Measurements from ENCODE around the gene KIRREL3.

Gene KIRREL3

DNA sequence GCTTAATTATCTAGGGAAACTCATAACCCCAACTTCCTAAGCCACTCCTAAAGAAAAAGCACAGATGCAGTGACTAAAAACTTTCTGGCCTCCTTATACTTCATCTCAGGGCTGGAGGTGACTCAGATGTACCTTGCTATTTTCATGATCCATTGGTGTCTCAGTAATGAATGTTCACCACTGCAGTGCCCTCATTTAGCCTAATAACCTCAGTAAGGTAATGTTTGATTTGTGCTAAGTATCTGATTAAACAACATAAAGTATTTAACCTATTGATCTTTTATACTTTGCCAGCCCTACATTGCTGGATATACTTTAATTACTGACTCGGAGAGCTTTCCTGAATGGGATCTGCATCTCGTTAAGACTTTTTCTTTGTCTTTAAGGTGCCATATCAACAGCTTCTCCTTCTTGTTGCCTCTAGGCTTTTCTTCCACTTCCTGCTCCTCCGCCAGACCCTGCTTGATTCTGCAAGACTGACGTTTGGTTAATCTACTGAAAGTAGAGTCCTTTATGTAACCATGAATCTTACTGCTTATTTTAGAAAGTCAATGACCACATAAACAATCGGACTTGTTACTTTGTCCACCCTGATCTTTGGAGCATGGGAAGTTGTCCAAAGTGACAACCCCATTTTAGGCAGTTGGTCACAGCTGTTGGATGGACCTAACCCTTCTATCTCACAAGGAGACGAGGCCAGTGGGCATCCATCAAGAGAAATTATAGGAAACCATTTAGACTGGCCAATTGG is 342.1 kb downstream of the KIRREL3 start:
- no peak for DNase-seq

DNA sequence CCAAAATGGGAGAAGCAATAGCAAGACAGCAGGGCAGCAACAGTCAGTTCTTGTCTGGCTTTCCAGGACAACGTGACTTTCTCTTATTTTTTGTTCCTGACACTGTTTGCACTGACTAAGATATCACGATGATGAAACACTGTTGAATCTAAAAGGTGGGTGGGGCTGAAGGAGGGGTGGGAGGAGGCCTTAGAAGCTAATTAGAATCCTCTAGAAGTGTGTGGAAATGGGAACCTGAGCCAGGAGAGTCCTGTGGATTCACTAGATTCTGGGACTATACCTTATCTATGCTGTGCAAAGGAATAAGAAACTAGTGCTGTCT is 344.8 kb downstream of the KIRREL3 start:
- no peak for DNase-seq

DNA sequence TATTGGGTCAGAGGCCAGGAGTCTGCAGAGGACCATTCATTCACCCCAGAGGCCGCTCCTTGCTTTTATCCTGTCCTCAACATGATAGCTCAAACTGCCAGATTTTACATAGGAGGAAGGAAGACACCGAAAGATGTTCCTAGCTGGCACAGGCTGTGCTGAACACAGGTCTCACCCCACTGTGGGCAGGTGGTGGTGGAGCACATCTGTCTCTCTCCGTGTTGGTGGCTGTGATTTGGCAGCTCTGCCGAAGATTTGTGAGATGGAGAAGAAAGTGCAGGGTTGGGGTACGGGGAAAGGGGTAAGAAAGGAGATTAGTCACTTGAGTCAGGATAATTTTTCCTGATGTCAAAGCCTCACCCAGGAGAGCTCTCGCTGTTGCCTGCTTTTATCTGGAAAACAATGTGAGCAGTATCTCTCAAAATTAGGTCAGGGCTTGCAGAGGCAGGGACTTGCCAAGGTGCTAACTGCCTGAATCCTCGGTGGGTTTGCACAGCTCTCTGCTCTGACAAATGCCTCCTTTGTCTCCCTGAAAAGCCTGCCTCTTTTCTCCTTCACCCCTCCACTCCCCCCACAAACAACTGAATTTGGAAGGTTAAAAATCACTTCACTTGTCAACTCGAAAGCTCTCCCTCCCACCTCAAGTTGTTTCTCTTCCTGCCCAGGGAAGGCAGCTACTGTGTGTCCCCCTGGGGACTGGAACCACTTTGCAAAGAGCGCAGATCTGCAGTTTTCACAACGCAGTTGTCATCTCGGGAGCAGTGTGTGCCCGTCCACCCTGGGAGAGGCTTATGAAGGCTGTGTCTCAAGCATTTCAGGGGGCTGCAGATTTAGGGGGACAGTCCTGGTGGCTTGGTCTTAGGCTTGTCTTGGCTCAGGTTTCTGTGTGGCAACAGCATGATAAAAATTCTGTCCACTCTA is 345.4 kb downstream of the KIRREL3 start:
- no peak for DNase-seq

DNA sequence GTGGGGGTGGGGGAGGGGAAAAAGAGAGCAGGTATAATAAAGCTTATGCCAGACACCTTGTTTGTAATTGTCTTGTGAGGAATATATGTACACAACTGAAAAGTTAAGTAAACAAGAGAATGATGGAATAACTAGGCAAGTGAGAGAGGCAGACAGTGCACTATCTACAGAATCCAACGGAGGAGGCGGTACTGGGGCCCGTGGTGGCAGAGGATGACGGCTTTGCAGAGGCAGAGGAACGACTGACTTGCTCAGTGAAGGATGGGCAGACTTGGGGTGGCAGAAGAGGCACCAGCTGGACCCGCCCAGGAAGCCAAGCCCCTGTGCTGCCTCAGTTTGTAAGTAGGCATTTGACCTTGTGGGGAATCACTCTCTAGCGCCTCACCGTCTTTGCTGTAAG is 347.5 kb downstream of the KIRREL3 start:
- no peak for DNase-seq

DNA sequence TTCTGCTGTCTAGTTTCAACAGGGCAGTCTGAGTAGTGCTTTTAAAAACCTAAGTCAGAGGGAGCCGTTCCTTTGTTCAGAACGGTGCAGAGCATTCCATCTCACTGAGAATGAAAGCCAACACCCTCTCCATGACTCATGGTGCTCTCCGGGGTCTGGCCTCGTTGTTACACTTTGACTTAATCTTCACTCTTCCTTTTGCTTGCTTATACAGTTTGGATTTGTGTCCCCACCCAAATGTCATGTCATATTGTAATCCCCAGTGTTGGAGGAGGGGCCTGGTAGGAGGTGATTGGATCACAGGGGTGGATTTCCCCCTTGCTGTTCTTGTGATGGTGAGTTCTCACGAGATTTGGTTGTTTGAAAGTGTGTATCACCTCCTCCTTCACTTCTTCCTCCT is 352.8 kb downstream of the KIRREL3 start:
- DNase-seq = no peak

DNA sequence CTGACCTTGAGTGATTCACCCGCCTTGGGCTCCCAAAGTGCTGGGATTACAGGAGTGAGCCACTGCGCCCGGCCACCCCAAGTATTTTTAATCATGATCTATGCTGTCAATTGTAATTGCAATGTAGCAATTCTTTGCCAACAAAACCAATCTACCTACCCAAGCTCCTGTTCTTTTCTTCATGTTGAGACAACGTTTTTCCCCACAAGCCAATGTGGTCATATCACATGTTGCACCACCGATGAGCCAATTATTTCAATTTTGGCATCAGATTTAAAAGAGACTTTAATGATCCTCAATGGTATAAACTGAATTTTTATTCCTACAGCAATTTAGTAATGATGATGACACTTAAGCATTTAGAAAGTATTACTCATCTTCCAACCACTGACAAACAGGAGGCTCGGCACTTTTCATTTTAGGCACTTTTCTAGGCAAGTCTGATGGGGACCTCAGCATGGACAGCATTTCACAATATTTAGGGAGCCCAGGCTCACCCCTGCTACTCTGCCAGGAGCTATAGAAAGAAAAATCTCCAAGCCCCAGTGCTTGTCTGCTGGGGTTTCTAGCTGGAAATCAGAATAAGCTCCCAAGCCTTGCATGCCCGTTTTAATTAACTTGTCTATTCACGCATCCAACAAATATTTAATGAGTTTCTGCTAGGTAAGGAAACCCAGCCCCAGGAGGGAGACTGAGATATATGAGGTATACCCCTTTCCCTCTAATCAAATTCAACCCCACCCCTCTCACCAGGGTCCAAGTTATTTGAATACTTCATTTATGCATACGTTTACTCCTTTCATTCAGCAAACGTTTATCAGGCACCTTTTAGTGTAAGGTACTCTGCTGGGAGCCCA is 353.6 kb downstream of the KIRREL3 start:
- no peak for DNase-seq

DNA sequence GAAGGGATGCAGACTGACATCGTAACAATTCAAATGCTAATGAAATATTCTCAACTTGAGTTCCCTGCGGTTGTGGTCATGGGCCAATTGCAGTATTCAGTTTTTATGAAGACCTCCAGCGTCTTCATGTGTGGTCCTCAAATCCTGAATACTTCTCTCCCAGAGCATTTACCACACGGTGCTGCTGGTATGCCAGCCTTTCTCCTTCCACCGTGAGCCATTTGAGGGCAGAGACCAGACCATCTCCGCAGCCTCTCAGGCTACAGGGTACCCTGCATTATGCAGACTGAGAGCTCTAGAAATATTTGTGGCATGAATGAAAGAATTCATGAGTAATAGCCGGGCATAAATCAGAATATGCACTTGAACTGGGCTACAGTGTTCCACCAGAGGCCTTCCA is 355.4 kb downstream of the KIRREL3 start:
- no peak for DNase-seq

DNA sequence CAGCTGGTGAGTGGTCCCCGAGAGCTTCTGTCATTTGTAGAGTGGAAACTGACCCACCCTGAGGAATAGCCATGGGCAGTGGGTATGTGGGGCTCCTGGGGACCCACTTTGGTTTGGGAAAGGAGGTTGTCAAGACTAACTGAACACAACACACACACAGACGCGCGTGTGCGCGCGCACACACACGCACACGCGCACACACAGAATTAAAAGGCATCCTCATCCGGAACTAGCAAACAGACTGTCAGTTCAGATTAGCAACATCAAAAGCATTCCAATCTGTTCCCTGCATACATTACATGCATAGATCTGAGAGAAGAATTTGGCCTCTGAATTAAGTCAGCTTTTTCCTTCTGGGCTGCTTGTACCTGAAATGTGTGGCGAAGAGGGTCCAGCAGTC is 360.4 kb downstream of the KIRREL3 start:
- no peak for DNase-seq

DNA sequence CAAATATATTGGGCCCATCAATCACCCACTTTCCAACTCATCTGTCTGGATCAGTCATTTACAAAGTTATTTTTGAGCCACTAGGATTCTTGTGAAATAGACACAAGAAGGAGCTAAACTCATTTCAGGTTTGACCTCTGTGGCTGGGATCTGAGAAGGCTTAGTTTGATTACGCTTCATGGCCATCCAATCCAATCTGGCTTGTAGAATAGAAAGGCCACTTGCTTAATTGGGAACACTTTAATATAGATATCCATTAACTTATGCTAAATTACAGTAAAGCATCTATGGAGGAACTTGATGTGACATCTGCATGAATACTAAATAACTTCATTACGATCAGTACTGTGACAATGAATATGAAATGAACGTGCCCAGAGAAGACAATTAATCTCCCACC is 360.9 kb downstream of the KIRREL3 start:
- no peak for DNase-seq

DNA sequence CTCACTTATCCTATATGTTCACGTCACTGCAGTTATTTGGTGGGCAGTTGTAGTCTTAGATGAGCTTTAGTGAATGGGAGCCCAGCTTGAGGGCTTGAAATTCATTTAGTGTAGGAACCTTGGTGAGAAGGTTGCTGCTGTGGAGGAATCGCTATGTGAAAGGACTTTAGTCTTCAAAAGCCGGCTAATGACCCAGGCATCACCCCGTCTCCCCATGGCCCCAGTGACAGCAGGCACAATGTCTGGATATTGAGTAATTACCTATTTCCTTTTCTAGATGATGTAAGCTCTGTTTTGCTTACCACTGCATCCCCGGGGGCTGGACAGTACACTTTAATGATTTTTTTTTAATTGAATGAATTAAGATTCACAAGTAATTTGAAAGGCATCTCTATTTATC is 361.9 kb downstream of the KIRREL3 start:
- DNase-seq = no peak

DNA sequence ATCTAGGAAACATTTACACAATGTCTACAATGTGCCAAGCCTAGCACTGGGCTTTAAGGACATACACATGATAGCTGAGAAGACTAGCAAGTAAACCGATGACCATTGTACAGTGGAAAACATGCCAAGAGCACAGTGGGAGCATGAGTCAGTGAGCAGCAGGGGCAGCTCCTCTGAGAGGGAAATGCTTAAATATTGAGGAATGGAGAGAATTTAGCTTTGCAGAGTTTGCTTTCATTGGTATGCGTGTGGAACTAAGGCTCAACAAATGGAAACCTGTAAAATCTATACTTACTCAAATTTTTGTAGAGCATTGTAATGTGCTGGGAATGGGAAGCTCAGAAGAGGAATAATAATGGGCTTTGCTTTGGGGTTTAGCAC is 362.8 kb downstream of the KIRREL3 start:
- no peak for DNase-seq

DNA sequence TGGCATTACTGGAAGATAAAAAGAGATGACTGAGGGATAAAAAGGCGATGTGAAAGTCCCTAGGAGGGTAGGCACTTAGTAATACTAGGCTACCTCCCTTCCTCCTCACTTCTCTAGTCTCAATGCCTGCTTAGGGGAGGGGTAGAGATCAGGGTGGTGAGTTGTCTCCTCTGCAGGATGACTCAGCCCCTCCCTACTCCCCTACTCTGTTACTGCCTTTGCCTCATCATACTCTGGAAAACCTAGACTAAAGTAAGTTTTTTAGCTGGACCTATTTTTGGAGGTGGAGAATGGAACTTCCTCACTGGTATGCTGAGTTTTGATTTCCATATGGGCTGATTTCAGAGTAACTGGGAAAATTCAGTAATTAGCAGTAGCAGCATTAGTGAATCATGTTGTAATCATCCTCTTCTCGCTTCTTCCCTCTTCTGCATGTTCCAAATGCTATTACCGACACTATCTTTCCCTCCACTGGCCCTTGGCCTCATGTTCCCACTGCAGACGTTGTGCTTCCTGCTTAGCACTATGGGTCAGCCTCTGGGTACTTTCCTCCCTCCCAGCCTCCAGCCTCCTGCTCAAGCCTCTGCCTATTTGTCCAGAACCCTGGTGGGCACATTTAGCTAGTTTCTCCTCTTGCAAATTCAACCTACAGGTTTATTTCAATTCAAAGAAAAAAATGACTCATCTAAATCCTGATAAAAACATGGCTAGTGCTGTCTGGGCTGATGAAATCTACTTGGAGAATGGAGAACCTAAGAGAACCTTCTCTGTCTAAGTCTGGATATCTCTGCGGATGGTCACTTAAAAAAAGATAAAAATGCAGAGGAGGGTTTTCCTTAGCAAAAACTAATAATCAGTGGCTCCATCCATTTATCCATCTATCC is 363.4 kb downstream of the KIRREL3 start:
- DNase-seq = no peak

DNA sequence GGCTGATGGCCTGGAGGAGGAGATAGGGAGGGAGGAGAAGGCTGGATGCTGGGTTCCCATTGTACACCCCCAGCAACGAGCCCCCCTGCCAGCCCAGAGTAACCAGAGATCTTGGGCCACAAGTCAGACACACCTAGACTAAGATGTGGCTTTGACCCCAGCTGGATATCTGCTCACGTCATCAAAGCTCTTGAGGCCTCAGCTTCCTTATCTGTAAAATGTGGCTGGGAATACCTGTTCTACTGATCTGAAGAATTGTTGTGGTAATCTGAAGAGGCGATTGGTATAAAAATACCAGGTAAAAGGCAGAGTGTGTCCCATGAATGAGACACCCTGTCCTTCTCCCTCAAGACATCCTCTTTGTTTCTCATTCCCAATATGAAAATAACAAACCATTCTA is 365.1 kb downstream of the KIRREL3 start:
- DNase-seq = no peak

DNA sequence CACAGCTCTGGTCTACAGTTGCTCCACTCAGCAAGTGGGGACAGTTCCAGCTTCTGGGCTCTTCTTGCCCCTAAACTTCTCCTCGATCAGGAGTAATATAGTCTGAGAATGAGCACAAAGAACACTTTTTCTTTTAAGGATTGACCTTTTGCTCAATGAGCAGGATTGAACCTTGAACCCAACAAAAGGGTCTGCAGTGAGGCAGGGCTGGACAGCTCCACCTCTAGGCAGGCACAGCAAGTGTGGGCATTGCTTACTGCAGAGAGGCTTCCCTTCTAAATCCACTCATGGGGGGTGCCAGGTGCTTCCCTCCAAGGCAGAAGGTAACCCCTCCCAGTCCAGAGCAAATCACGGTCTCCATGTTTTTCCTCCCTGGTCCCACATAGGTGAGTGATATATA is 365.6 kb downstream of the KIRREL3 start:
- DNase-seq = no peak

DNA sequence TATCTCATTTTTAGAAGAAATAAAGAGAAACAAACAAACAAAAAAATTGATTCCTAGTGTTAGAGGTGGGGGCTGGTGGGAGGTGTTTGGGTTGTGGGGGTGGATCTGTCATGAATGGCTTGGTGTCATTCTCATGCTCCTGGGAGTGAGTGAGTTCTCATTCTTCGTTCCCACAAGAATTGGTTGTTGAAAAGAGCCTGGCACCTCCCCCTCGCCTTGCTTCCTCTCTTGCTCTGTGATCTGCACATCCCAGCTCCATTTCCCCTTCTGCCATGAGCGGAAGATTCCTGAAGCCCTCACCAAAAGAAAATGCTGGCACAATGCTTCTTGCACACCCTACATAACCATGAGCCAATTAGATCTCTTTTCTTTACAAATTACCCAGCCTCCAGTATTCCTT is 367.2 kb downstream of the KIRREL3 start:
- no peak for DNase-seq

DNA sequence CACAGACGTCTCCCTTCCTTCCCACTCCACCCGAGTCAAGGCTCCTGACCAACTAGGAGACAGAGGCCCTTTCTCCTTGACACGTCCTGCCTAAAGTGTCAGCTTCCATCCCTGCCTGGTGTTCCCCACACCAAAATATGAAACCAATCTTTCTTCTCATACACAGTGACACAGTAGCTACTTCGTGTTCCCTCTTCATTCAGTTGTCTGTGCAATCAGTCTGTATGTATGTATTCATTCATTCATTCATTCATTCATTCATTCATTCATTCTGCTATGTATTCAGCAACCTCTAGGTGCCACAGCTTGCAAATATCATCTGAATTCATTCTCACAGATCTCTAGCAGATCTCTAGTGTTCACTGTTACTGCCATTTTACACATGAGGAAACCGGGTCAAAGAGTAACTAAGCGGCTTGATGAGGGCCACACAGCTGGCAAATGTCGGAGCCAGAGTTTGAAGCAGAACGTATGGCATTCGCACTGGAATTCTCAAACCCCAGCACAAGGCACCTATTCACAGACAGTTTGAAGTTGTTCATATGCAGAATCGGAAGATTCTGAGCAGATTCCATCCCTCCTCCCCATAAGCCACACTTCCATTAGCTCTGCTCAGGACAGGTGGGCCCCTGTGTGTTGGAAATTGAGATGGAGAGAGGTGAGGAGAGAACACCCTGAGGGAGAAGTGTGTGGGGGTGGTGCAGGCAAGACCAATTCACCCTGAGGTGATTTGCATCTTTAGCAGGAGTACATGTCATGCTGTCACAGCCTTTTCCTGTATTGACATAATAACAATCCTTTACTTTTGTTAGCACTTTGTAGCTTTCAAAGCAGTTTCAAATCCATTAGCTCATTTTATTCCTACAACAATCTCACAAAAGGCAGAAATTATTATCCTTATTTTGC is 369.4 kb downstream of the KIRREL3 start:
- DNase-seq = no peak

DNA sequence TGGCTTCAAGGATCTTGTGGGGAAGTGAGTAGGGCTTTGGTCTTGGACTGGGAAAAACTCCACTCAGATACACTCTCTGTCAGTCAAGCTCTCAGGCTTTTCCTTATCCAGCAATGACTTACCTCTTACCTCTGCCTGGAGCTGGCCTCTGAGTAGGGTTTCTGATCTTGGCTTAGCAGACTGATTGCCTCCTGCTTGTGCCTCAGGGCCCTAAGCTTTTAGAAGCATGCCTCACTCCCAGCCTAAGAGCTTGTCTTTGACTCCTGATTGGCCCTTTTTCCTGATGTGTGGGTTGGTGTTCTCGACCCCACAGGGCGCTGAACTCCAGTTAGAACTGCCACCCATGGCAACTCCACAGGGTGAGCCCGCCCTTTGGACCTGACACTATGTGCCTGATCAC is 370.1 kb downstream of the KIRREL3 start:
- DNase-seq = no peak

DNA sequence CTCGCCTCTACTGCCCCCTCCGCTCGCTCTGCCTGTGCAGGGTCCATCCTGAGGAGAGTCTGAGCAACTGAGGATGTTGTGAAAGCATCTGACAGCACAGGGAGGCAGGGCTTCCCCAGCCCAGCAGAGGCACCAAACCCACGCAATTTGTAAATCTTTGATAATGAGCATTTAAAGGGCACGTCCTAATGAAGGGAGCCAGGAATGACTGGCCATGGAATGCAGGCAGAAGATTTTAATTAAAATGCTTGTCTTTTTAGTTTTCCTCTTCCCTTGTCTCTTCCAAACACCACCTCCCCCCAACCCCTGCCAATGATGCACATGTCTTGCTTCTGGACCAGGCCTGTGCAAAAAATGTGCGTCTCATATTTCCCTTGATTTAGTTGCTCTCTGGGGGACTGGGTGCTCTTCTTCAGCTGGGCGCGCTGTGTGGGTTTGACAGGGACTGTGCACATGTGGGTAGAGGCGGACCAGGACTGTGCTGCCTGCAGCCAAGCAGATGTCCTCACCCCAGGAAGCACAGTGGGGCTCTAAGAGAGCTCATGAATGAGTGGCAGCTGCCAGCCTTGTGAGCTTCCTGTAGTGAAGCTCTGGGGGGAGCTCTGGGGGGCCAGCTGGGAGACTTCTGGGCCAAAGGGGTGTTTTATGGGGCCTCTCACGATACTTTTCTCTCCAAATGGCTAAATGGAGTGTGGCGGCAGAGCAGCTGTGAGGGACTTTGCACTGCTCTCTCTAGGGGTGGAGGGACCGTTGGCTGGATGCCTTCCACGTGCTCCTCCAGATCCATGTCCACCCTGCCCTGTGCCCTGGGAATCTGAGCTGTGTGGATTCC is 371.6 kb downstream of the KIRREL3 start:
- DNase-seq = no peak

DNA sequence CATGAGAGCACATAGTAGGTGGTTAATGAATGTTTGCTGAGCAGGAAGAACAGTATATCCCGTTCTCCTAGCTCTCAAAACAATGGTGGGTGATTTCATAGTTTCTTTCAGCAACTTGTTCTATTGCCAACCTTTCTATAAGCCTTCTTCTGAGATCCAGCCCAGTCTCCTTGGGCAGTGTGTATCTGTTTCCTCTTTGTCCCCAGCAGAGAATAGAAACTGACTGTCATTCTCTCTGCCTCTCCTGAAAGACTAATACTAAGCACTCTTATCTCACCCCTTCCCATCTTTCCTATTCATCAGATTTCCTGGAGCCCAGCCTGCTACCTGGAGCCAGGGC is 372.1 kb downstream of the KIRREL3 start:
- no peak for DNase-seq

DNA sequence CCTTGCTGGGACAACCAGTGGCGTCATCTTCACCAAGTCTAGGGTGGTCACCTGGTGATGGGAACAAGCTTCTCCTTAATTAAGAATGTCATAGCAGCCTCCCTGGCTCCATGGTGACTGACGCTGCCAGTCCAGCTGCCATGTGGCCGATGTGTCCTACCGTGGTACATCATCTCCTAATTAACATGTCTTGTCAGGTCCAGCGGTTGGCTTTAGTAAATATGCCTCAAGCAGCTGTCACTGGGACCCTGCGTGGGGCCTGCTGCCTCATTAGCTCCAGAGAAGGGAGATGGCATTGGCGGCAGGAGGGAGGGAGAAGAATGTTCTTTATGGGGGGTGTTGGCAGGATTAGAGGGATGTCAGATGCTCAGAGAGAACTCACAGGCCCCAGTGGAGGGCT is 373.1 kb downstream of the KIRREL3 start:
- DNase-seq = no peak

DNA sequence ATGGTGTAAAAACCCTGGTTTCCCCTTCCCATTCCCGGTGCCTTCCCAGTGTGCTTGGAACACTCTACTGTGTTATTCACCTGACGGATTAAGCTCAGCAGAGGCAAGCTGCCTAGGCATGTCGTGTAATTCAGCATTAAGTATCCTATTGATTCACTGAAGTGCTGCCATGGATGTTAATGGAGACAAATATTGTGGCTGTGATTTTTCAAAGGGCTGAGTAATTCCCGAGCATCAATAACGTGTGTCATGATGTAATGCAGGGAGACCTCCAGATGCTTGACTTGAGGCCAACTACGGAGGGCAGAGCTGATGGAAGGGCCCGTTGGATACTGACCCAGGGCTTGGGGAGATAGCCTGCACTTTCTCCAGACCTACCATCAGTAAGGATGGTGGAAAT is 376.1 kb downstream of the KIRREL3 start:
- DNase-seq = no peak
